ENCODE measurements around the gene NOS1.
A peak's percentile ranks its signal among the peaks of the same experiment; 100 is the strongest.
"Not testable (repeated sequence)": the region's sequence is repeated elsewhere in the genome, so short reads cannot be mapped to it uniquely, and the experiment has no call there.

NOS1 gene

DNA sequence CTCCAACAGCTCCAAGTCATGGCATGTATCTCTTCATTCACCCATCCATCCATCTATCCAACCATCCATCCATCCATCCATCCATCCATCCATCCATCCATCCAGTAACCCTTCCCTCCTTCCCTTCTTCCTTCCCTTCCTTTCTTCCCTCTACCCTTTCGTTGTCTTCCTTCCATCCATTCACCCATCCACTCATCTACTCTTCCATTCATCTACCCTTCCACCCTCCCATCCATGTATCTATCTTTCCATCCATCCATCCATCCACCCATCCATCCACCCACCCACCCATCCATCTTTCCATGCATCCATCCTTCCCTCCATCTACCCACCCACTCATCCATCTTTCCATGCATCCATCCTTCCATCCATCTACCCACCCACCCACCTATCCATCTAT lies 117.9 kb downstream of the NOS1 start:
- no peak for DNase-seq

DNA sequence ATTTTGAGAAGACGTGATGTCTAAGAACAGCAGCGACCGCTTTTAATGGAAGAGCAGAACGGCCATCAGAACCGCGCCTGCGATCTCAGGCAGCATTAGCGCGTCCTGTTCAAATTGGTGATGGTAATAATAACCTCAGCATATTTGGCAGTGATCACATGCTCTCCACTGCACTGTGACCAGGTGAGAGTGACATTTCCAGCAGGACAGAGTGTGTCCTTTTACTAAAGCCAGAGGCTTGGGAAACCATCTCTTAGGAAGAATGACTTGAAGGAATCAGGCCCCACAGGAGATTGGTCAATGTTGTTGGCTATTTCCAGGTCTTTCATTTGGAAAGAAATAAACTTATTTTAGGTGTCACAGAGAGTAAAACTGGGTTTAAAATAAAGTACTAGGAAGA lies 119.7 kb downstream of the NOS1 start:
- no peak for DNase-seq

DNA sequence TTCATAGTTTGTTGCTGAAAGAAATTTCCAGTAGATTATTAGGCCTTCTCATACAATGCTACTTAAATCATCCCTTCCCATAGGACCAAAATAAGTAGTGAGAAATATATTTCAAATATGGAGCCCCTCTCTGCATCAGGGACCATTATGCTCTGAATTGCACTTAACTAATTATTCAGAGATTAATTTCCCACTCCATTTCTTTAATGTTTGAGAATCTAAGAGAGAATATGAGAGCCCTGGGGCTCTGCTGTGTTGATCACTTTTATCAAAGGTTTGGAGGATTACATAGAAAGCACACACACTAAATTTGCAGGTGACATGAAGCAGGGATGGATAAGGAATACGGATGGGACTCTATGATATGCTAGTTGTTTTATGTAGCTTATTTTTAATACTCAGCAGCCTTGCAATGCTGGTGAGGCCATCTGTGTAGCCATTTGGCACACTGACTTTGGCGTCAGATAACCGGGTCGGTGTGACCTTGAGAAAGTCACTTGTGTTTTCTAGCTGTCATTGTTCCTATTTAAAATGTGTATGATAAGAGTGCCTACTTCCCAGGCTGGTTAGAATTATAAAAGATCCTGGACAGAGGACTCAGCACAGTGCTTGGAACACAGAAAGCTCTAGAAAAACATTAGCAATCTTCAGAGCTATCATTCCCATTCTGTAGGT lies 121.2 kb downstream of the NOS1 start:
- no peak for DNase-seq

DNA sequence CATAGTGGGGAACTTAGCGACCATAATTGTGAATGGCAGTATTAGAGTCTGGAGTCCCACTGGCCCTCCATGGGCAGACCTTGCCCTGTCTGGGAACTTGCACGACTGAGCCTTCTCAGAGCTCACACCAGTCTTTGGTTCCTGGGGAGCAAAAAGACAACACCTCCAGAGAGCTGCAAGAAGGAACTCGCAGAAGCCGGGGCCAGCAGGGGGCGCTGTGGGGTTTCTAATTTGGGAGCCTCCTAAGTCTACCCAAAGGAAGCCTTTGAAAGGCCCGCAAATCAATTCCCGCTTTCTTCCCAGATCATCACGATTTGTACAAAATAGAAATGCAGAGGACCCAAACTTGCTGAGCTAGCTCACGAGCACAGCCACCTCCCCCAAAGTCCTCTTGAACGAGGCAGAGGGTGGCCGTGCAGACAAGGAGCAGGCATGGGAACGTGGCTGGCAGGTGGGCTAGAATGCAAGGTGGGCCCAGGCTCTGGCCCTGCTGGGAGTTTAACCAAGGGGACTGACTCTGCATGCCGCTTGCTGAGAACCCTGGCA lies 124.9 kb downstream of the NOS1 start:
- peak; percentile 99 for DNase-seq

DNA sequence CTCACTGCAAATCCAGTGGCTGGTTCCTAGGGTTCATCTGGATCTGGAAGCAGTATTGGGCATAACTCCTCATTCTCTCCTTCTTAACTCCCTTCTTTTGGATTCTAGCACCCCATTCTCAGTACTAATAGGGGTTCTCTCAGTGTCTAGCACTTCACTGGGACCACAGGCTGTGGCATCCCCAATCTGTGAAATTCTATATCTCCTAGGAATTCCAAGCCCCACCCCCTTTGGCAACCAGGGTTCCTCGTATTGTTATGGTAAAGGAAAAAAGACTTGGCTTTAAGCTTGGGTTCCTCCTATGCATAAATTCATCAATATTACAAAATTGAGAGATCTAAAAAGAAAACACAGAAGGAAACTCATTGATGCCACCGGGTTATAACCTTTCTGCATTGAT lies 126.2 kb downstream of the NOS1 start:
- no peak for DNase-seq

DNA sequence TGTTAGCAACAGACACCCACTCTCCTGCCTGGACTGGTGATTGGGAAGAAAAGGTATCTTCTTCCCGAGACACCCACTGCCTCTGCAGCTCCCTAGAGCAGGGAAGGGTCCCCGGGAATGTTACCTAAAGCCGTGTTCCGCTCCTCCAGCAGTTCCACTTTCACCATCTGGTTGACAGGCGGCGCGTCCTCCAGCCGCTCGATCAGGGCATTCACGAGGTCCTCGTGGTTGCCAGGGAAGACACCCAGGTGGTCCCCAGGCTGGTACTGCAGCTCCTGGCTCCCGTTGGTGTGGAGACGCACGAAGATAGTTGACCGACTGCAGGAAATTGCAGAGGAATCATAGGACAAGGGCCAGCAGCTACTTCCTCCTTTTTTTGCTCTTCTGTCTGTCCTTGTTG lies 127.0 kb downstream of the NOS1 start:
- no peak for DNase-seq

DNA sequence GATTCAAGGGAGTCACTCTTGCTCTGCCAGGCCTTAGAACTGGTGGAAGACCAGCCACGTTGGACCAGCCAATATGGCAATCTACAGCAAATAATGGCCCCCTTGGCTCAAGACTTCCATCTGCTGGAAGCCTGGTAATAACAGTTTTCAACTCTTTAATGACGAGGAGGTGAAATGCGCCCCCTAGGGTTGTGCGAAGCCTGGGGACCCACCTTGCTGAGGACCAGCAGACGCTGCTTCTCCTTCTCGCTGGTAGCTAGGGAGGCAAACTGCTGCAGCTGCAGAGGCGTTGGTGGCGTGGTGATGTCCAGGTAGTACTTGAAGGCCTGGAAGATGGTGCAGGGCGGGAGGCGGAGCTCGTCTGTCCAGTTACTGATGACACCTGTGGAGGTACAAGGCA lies 129.7 kb downstream of the NOS1 start:
- DNase-seq: no peak

DNA sequence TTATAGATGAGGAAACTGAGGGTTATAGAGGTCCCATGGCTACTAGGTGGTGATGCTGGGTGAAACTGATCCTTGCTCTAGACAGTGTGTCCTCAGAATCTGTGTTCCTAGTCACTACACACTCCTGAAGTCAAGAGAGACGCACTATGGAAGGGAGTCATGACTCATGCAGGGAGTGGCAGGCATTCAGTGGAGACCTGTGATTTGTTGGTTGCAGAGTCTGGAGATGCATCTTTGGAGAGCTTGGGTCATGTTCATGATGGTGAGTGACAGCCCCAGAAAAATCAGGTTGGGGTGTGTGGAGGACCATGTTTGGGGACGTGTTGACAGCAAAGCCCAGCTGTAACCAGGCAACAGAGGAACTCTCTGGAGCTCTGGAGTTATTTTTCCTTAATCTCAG lies 133.2 kb downstream of the NOS1 start:
- DNase-seq: no peak

DNA sequence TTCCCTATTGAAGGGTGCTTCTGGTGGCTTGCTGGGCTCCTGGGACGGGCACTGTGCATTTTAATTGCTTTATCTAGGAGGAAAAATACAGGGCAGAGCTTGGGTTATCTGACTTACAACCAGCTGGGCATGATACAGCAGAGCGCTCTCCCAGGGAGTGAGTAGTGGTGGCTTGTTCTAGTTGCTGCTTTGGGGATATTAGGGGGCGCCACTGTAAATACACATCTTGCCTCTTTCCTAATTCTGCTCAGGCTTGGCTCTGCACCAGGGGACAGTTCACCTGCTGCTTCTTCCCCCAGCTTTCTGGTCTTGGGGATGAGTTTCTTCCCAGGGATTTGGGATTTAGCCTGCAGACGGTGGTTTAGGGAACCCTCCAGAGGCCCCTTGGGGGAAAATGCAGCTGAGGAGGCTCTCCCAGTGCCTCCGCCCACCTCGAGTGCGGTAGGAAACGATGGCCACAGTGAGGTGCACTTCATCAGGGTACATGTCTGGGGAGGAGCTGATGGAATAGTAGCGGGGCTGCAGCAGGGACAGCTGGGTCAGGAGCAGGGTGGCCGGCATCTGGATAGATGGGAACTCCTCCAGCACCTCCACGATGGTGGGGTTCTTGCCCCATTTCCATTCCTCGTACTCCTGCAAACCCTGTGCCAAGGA lies 134.3 kb downstream of the NOS1 start:
- no peak for DNase-seq

DNA sequence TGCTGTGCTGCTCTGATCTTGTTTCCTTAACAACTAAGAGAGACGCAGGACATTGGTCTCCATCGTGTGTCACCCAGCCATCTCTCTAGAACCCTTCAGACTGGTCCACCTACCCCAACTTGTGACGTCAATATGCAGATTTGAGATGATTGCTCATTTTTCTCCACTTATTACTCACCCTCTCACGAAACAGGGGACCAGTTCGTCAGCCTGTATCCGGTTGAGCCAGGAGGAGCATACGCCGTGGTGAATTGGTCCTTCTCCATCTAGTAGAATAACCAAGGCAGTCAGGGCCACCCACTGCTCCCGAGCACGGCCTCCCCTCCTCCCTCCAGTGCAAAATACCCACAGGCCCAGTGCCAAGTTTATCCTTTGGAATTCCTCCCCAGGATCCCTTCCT lies 134.9 kb downstream of the NOS1 start:
- DNase-seq: no peak

DNA sequence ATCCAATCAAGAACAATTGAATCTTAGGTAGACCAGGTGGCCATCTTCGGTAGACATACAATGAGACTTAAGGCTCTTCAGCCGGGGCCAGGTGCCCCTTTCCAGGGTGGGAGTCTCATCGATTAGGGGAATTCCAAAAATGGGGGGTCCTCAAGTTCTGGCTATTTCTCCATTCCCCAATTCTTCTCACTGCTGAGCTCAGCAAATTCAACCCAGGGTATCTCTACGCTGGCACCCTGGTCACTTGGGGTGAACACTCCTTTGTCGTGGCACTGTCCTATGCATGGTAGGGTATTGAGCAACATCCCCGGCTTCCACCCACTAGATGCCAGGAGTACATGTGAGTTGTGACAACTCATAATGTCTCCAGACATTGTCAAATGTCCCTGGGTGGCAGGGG lies 136.2 kb downstream of the NOS1 start:
- DNase-seq: no peak

DNA sequence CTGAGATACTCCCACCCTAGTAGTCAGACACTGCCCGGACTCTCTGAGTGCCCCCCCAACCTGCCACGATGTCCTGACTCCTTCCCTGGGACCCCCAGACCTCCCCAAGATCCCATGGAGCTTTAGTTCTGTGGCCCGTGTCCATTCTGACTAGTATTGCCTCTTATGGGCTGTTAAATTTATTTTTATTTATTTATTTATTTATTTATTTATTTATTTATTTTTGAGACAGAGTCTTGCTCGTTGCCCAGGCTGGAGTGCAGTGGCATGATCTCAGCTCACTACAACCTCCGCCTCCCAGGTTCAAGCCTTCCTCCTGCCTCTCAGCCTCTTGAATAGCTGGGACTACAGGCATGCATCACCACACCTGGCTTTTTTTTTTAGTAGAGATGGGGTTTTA lies 140.5 kb downstream of the NOS1 start:
- not testable (repeated sequence) for DNase-seq

DNA sequence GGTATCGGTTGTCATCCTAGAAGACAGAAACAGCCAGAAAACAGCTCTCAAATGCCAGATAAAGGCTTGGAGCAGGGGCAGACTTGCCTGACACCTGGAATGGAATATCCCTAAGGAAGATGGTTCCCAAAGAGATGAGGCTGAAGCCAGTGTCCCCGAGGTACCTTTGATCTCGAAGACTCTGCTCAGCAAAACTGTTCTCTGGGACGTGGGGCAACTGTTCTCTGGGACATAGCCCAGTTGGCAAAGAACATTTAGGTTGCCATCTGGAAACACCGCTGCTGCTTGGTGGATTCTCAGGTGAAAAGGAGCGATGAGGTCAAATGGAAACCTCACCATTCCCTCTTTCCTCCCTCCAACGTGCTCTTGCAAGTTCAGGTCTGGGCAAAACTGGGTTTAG lies 143.3 kb downstream of the NOS1 start:
- no peak for DNase-seq

DNA sequence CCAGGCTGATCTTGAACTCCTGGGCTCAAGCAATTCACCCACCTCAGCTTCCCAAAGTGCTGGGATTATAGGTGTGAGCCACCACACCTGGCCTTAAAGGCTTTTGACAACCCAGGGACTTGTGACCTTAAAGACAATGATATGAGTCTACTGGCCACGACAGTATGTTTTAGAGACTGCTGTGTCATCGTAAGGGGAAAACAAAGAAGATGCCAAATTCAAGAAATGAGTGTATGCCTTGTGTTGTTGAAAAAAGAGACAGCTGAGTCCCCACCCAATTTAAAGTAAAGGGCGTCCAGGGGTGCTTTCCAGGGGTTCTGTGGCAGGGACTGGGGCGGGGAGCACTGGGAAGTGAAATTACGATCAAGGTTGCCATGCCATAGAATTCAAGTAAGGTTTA lies 144.7 kb downstream of the NOS1 start:
- no peak for DNase-seq

DNA sequence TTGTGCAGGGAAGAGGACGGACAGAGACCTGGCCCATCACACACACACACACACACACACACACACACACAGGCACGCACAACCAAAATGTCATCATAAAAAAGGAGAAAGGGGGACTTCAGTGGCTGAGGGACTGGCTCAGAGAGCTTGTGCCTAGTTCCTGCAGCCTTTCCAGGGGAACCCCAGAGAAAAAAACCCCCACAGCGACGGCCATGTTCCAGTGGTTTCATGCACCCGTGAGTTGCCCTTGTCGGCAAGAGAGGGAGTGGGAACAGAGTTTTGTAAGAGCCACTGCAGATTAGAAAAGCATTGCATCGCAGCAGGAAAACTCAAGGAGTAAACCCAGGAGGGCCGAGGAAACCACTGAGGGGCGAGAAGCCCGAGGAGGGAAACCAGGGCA lies 146.6 kb downstream of the NOS1 start:
- no peak for DNase-seq

DNA sequence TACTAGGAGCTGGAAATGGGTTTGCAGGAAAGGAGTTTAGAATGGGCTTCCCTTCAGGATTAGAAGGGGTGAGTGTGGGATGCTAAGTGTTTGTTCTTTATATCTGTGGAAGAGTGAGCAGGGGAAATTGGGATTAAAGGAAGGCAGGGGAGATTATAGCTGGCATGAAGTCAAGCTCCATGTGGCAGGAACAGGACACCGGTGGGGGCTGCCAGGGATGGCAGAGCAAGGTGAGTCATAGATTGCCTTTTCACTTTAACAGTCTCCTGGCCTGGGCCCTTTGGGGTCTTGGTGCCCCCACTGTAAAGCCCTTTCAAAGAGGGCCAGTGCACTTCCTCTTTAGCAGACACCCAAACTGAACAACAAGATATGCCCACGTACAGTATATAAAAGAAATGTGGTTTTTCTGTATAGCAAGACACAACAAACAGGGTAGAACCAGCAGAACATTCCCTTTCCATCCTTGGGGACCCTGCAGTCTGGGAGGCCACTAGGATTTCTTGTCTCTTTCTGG lies 148.1 kb downstream of the NOS1 start:
- no peak for DNase-seq

DNA sequence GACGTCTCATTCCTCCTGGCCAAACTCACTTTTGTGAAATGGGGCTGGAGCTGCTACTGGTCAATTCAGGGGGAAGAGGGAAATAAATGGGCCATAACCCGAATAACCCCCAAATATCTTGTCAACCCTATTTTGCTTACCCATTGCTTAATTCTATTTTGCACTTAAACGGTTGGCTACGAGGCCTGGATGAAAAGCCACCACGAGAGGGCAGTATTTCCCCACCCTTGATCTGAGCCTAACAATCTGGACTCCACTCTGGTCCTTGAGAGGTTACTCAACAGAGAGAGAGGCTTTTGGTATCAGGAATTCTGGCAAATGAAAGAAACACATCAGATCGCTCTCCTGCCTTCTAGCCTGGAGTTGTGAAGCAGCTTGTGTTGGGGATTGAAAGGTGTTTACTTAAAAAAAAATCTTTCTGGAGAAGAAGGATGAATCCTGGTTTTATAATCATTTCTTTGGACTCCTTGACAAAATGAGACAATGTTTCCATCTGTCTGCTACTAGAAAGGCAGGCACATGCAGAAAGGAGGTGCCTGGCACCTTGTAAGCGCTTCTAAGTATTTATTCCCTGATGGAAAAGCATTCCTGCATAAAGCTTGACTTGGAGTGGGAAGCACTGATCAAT lies 148.7 kb downstream of the NOS1 start:
- DNase-seq: peak; percentile 83

DNA sequence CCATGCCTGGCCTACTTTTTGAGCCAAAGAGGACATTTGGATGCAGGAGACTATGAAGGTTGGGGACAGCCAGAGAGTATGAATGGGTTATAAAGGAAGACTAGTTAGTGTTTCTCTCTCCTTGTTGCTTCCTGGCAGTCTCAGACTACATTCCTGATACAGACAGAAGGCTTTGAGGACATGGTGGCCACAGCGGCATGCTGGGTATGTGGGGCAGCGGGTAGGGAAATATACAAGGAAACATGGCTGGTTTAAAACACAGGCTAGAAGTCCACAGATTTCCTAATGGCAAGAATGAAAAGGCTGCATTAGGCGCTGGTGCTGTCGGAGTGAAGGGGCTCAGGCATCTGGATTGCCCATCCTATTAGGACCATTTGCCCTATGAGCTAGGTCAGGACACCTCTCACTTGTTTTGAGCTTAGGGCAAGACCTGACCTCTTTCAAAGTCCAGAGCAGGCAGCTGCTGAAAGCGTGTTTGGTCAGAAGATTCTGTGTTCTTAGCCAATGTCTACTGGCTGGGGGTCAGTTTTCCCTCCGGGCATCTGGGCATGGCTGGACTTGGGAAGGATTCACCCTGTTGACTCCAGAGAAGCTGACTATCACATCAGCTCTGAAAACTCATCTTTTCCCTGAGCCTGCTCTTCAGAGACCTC lies 151.0 kb downstream of the NOS1 start:
- no peak for DNase-seq

DNA sequence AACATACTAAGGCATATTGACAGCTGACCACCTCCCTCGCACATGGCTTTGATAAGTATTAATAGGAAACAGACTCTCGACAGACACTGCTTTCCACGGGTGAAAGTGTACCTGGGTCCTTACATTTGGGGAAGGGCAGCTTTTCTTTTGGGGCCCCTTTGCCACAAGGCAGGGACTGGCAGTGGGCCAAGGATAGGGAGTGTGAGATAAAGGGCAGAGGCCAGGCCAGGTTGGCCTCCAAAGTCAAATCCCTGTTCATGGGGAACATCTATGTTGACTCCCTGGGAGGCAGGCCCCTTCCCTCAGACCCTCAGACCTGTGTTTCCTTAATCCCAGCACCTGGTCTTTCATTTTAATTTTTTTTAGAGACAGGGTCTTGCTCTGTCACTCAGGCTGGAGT lies 151.8 kb downstream of the NOS1 start:
- DNase-seq: no peak

DNA sequence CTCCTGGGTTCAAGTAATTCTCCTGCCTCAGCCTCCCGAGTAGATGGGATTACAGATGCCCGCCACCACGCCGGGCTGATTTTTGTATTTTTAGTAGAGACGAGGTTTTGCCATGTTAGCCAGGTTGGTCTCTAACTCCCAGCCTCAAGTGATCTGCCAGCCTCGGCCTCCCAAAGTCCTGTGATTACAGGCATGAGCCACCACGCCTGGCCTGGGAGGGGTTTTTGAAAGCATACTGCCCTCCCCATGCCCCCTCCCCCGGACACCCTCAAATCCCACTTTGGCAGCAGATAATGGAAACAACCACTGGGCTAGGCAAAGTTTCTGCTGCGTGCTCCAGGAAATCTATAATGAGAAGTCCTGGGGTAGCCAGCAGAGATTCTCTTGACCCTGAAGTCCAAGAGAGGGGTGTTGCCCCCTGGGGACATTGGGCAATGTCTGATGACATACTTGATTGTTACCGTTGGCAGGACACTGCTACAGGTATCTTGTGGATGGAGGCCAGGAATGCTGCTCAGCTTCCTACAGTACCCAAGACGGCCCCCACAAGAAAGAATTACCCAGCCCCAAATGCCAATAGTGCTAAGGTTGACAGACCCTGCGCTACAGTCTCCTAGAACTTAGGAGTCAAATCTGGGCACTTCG lies 152.5 kb downstream of the NOS1 start:
- no peak for DNase-seq

DNA sequence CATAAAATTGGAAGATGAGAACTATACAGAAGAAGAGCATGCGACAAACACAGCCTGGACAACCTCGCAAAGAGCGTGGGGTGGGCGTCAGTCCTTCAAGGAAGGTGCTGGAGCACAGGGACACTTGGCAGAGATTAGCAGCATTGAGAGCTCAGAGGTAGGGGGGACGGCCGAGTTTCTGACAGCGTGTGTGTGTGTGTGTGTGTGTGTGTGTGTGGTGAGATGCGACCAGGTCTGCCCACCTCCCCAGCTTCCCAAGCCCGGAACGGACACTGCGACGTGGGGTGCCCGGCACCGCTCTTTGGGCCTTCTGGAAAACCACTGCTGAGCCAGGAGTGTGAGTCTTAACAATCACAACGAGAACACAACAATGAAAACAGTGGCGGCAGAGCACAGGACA lies 153.2 kb downstream of the NOS1 start:
- DNase-seq: no peak

DNA sequence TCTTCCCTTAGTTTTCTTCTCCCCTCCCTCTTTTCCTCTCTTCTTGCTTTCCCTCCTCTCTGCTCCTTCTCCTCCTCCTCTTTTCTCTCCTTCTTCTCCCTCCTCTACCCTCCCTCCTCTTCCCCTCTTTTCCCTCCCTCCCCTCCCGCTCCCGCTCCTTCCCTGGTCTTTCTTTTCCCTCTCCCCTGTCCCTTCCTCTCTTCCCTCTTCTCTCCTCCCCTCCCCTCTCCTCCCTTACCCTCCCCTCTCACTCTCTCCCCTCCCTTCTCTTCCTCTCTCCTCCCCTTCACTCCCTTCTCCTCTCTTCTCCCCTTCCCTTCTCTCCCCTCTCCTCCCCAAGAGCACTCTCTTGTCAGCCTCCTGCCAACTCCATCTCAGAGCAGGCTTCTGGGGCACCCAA lies 153.8 kb downstream of the NOS1 start:
- DNase-seq: no peak

DNA sequence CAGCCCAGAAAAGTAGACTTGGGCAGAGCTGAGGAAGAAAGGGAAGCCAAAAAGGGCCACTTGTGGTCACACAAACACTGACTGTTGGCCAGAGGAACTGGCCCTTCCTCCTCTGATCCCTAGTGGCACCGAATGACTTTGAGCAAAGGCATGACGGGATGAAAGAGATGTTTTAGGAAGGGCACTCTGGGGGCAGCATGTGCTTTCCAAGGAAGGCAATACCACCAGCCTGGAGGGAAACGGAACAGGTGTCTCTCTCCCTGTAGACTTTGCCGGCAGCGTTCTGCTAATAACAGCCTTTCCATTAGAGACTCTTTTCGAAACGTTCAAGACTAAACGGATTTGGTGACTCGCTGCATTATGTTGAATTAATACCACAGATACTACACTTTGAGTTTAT lies 158.9 kb downstream of the NOS1 start:
- no peak for DNase-seq

All from activated CD8-positive, alpha-beta memory T cell treated with anti-CD3 and anti-CD28 coated beads, Interleukin-2, amount 50 U/mL, for 48 hours (primary cell).